GM23248 (cell line): ENCODE data around the gene PLEK. TPM values are rescaled to one million over a fixed set of nuclear protein-coding genes. Genes with fewer than 3 reads are reported as not detected.

ENCODE experiments used
- DNase-seq: peaks from one replicate; pipeline ENCODE4 v3.0.0-alpha.2; 2015
- H2AFZ ChIP-seq: fragments of 200-600 bp; sonication (generic); 2 replicates; pipeline ENCODE4 v1.6.1; 2016; ENCODE audit warnings: antibody characterized with exemption
- H3F3A ChIP-seq: fragments of 200-600 bp; sonication (generic); 2 replicates; pipeline ENCODE4 v1.6.1; 2016; ENCODE audit warnings: mild to moderate bottlenecking, antibody characterized with exemption, mixed run types; ENCODE audit not compliant: insufficient read depth
- H3K27ac ChIP-seq: fragments of 200-600 bp; sonication (generic); 2 replicates; pipeline ENCODE4 v1.5.1; 2016; ENCODE audit warnings: mild to moderate bottlenecking
- H3K27me3 ChIP-seq: fragments of 200-600 bp; sonication (generic); replicated peaks from 2 replicates; pipeline ENCODE4 v1.6.1; 2016; ENCODE audit warnings: mild to moderate bottlenecking; ENCODE audit not compliant: insufficient read depth
- H3K36me3 ChIP-seq: fragments of 200-600 bp; sonication (generic); 2 replicates; pipeline ENCODE4 v1.6.1; 2016; ENCODE audit warnings: low read depth, mild to moderate bottlenecking
- H3K4me1 ChIP-seq: fragments of 200-600 bp; sonication (generic); 2 replicates; pipeline ENCODE4 v1.6.1; 2016; ENCODE audit warnings: mild to moderate bottlenecking; ENCODE audit not compliant: insufficient read depth
- H3K4me2 ChIP-seq: fragments of 200-600 bp; sonication (generic); one replicate; pipeline ENCODE4 v1.6.1; 2016; ENCODE audit warnings: mild to moderate bottlenecking; ENCODE audit not compliant: unreplicated experiment
- H3K4me3 ChIP-seq: fragments of 200-600 bp; sonication (generic); 2 replicates; pipeline ENCODE4 v1.5.1; 2016; ENCODE audit warnings: mild to moderate bottlenecking
- H3K79me2 ChIP-seq: fragments of 200-600 bp; sonication (generic); 2 replicates; pipeline ENCODE4 v1.6.1; 2016; ENCODE audit warnings: mild to moderate bottlenecking; ENCODE audit not compliant: insufficient read depth
- H3K9ac ChIP-seq: fragments of 200-600 bp; sonication (generic); 2 replicates; pipeline ENCODE4 v1.6.1; 2016; ENCODE audit warnings: mild to moderate bottlenecking
- H3K9me2 ChIP-seq: fragments of 200-600 bp; sonication (generic); 2 replicates; pipeline ENCODE4 v1.6.1; 2016; ENCODE audit warnings: mixed run types, mild to moderate bottlenecking, moderate library complexity; ENCODE audit not compliant: insufficient read depth
- H3K9me3 ChIP-seq: fragments of 200-600 bp; sonication (generic); one replicate; pipeline ENCODE4 v1.6.1; 2017; ENCODE audit warnings: low read depth
- H4K20me1 ChIP-seq: fragments of 200-600 bp; sonication (generic); 2 replicates; pipeline ENCODE4 v1.6.0; 2016; ENCODE audit not compliant: insufficient read depth
- EZH2 ChIP-seq: fragments of 200-600 bp; sonication (generic); IDR thresholded peaks from 2 replicates; pipeline ENCODE4 v1.6.1; 2018; ENCODE audit warnings: antibody characterized with exemption, mild to moderate bottlenecking; ENCODE audit not compliant: insufficient read depth, poor library complexity, severe bottlenecking
- EZH2phosphoT487 ChIP-seq: fragments of 200-600 bp; sonication (generic); IDR thresholded peaks from 2 replicates; pipeline ENCODE4 v1.6.1; 2018; ENCODE audit warnings: antibody characterized with exemption, moderate library complexity, mild to moderate bottlenecking, low read depth; ENCODE audit not compliant: insufficient read depth
- WGBS, 2 experiments: methylation state at CpG; one replicate each; pipeline ENCODE4 v1.1.6; 2015 to 2017; ENCODE audit warnings: low lambda C conversion rate in 2 of 2, low coverage in 1 of 2; ENCODE audit errors: missing lambda C conversion rate in 2 of 2; 5-methylcytosine and 5-hydroxymethylcytosine counted together
- in situ Hi-C: fragments of 300-500 bp; cut with MboI; formaldehyde crosslinking; loops from 2 replicates; pipeline ENCODE4 v1.15.0; 2020
- polyA plus RNA-seq: library from polyadenylated mRNA; unstranded; fragments of >200 nt; fragmentation: Nextera tagmentation; extraction: Ambion mirVana; gene quantifications from 2 replicates; pipeline ENCODE4 v1.2.1, GENCODE V29; 2016
- total RNA-seq: library from RNA; depleted of rRNA; stranded (reverse); fragments of >200 nt; shearing (Covaris generic); gene quantifications from 2 replicates; pipeline ENCODE4 v1.2.3, GENCODE V29; 2014

The PLEK gene
- total and polyA plus RNA-seq, 2 experiments from 2014 or later, result 0.15 TPM; not detected in 1

DNA sequence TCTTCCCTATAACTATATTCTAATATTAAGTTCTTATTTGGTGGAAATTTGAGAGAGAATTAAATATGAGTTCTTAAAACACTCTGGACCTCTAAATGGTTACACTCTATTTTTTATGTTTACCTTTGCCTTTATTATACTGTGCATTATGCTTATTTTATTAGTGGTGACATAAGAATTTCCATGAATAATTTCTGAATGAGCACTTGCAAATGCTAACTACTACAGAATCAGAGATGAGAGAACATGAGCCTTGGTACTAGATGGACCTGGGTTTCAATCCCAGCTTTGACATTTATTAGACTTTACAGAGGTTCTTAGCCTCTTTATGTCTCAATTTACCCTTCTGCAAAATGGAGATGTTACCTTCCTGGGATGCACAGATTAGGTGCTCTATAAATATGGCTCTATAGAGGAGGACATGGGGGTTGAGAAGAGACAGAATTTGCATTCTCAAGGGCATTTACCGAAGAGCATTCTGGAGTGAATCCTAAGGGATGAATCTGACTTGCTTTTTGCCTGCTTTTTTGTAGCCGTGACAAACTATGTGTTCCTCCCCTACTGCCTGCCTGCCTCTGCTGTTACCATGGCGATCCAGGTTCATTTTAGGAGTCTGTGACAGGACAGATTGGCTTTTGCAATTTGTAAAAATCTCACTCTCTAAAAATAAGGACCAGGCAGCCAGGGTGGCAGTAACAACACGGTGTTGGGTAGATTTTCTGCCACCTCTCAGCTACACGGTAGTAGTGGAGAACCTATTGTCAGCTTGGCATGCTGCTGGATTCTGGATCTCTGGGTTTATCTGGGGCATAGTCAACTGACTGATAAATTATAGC is 24.6 kb upstream of the PLEK start:
- peaks cover 26% of the 10 kb centered on the region for H3K27me3 ChIP-seq
- H2AFZ ChIP-seq, result no peak overlapping the region
- H3K4me3 ChIP-seq, result no peak overlapping the region
- H3K36me3 ChIP-seq, result no peaks in the 10 kb centered on the region
- H3K9ac ChIP-seq, result no peak overlapping the region
- in situ Hi-C loops, result no loop called here
- no peaks in the 10 kb centered on the region for H3K9me2 ChIP-seq
- no peak for TF ChIP-seq EZH2
- TF ChIP-seq EZH2phosphoT487, result no peak
- WGBS, 2 experiments, result 41 to 50% methylated on average over 5 of the region's 5 CpGs
- H3F3A ChIP-seq, result peaks cover 11% of the 10 kb centered on the region; the same call in 1 of the 2 replicates
- no peak overlapping the region for H3K4me2 ChIP-seq
- no peak for DNase-seq
- no peaks in the 10 kb centered on the region for H3K79me2 ChIP-seq
- H3K27ac ChIP-seq, result no peak overlapping the region
- no peaks in the 10 kb centered on the region for H3K9me3 ChIP-seq
- H3K4me1 ChIP-seq, result peaks cover 7% of the 10 kb centered on the region
- no peaks in the 10 kb centered on the region for H4K20me1 ChIP-seq

DNA sequence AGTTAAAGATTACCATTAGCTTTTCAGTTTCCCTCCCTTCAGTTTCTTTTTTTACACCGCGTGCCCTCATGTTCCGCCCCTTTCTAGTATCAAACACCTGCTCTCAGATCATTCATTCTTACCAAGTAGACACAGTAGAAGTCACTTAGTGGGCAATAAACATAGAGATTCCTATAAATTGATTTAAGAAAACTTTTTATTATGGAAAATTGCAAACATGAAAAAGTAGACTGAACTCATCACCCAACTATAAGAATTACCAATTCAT is 24.1 kb upstream of the PLEK start:
- in situ Hi-C loops, result no loop called here
- no peaks in the 10 kb centered on the region for H3K9me2 ChIP-seq
- no peak overlapping the region for H3K9ac ChIP-seq
- no peak overlapping the region for H3K4me2 ChIP-seq
- peaks cover 27% of the 10 kb centered on the region for H3K27me3 ChIP-seq
- no peaks in the 10 kb centered on the region for H4K20me1 ChIP-seq
- H3K36me3 ChIP-seq, result no peaks in the 10 kb centered on the region
- H3K9me3 ChIP-seq, result no peaks in the 10 kb centered on the region
- peaks cover 7% of the 10 kb centered on the region for H3K4me1 ChIP-seq
- no peak for DNase-seq
- no peaks in the 10 kb centered on the region for H3K79me2 ChIP-seq
- no peak overlapping the region for H2AFZ ChIP-seq
- no peak overlapping the region for H3K4me3 ChIP-seq
- TF ChIP-seq EZH2phosphoT487, result no peak
- no peak for TF ChIP-seq EZH2
- H3F3A ChIP-seq, result peaks cover 8% of the 10 kb centered on the region; the same call in 1 of the 2 replicates
- 93 to 100% methylated on average over 3 of the region's 3 CpGs for WGBS, 2 experiments
- H3K27ac ChIP-seq, result no peak overlapping the region

- Histone ChIP-seq H4K20me1 (no peaks in the 10 kb centered on the region), H3K36me3 (no peaks in the 10 kb centered on the region), H3F3A (0 out of 2 replicates have a peak, but pooled peaks cover 3% of the 10 kb centered on the region), H3K4me2 (no peak overlapping the region), H3K79me2 (no peaks in the 10 kb centered on the region), H3K9me2 (no peaks in the 10 kb centered on the region), H3K4me1 (peaks cover 2% of the 10 kb centered on the region), H3K27ac (no peak overlapping the region), H3K9ac (no peak overlapping the region), H2AFZ (no peak overlapping the region), H3K27me3 (peaks cover 33% of the 10 kb centered on the region), H3K9me3 (no peaks in the 10 kb centered on the region), H3K4me3 (no peak overlapping the region)
- no peak for TF ChIP-seq EZH2phosphoT487
- TF ChIP-seq EZH2, result no peak
- in situ Hi-C loops, result no loop called here
- no peak for DNase-seq
- WGBS, 2 experiments, result 42 to 44% methylated on average over 4 of the region's 4 CpGs
These were observed 23.5 kb upstream of the PLEK start for GRCh38 chr2:68341583-68341982.

GRCh38 chr2:68342470-68342869 is 22.6 kb upstream of the PLEK start:
- Histone ChIP-seq H3K9me2 (no peaks in the 10 kb centered on the region), H3K27ac (no peak overlapping the region), H2AFZ (no peak overlapping the region)

GRCh38 chr2:68344031-68344430 is 21.1 kb upstream of the PLEK start:
- no peaks in the 10 kb centered on the region for H3F3A ChIP-seq
- DNase-seq, result no peak
- in situ Hi-C loops, result no loop called here
- H3K27ac ChIP-seq, result no peak overlapping the region
- H3K36me3 ChIP-seq, result no peaks in the 10 kb centered on the region
- no peaks in the 10 kb centered on the region for H3K9me3 ChIP-seq
- H3K79me2 ChIP-seq, result no peaks in the 10 kb centered on the region
- peaks cover 33% of the 10 kb centered on the region for H3K27me3 ChIP-seq
- WGBS, 2 experiments, result 52 to 53% methylated on average over 1 of the region's 1 CpG
- TF ChIP-seq EZH2phosphoT487 (no peak), EZH2 (no peak)
- no peak overlapping the region for H3K9ac ChIP-seq
- no peak overlapping the region for H2AFZ ChIP-seq
- no peak overlapping the region for H3K4me2 ChIP-seq
- no peaks in the 10 kb centered on the region for H3K4me1 ChIP-seq
- no peak overlapping the region for H3K4me3 ChIP-seq
- no peaks in the 10 kb centered on the region for H4K20me1 ChIP-seq
- H3K9me2 ChIP-seq, result no peaks in the 10 kb centered on the region

More at GRCh38 chr2:68342470-68342869, 22.6 kb upstream of the PLEK start:
- no peaks in the 10 kb centered on the region for H3K4me1 ChIP-seq
- no peaks in the 10 kb centered on the region for H3F3A ChIP-seq
- H3K9ac ChIP-seq, result no peak overlapping the region
- no peaks in the 10 kb centered on the region for H3K36me3 ChIP-seq
- no peaks in the 10 kb centered on the region for H3K9me3 ChIP-seq
- 28 to 30% methylated on average over 1 of the region's 1 CpG for WGBS, 2 experiments
- H3K4me2 ChIP-seq, result no peak overlapping the region
- H3K4me3 ChIP-seq, result no peak overlapping the region
- H4K20me1 ChIP-seq, result no peaks in the 10 kb centered on the region
- in situ Hi-C loops, result no loop called here
- TF ChIP-seq EZH2phosphoT487 (no peak), EZH2 (no peak)
- no peaks in the 10 kb centered on the region for H3K79me2 ChIP-seq
- H3K27me3 ChIP-seq, result peaks cover 33% of the 10 kb centered on the region
- DNase-seq, result no peak
